Parathyroid adenoma (tissue), 2 donors: Measurements from ENCODE around the gene KHNYN.
A peak's percentile ranks its signal among the peaks of the same experiment; 100 is the strongest.

Experiments used
- H2AFZ ChIP-seq: fragments of 300-600 bp; sonication (generic); one replicate; pipeline ENCODE4 v1.7.0; 2017; ENCODE audit warnings: antibody characterized with exemption, mild to moderate bottlenecking
- H3K27ac ChIP-seq: fragments of 300-600 bp; sonication (generic); one replicate; pipeline ENCODE4 v1.7.0; 2017
- H3K27me3 ChIP-seq: fragments of 300-600 bp; sonication (generic); one replicate; pipeline ENCODE4 v1.7.0; 2017; ENCODE audit warnings: low read length; ENCODE audit not compliant: control insufficient read depth, insufficient read depth
- H3K36me3 ChIP-seq: fragments of 300-600 bp; sonication (generic); one replicate; pipeline ENCODE4 v1.7.0; 2017; ENCODE audit warnings: low read length; ENCODE audit not compliant: control insufficient read depth, insufficient read depth
- H3K4me1 ChIP-seq: fragments of 300-600 bp; sonication (generic); one replicate; pipeline ENCODE4 v1.7.0; 2017; ENCODE audit warnings: control low read depth
- H3K4me2 ChIP-seq: fragments of 300-600 bp; sonication (generic); one replicate; pipeline ENCODE4 v1.7.0; 2017; ENCODE audit warnings: low read length
- H3K4me3 ChIP-seq: fragments of 300-600 bp; sonication (generic); one replicate; pipeline ENCODE4 v1.7.0; 2017; ENCODE audit warnings: low read depth, low read length
- H3K79me2 ChIP-seq: fragments of 300-600 bp; sonication (generic); one replicate; pipeline ENCODE4 v1.7.0; 2017; ENCODE audit warnings: control low read depth
- H3K9ac ChIP-seq: fragments of 300-600 bp; sonication (generic); one replicate; pipeline ENCODE4 v1.7.0; 2017; ENCODE audit warnings: mild to moderate bottlenecking
- H3K9me3 ChIP-seq: fragments of 300-600 bp; sonication (generic); one replicate; pipeline ENCODE4 v1.7.0; 2017; ENCODE audit warnings: low read length; ENCODE audit not compliant: control insufficient read depth
- CTCF ChIP-seq: fragments of 300-600 bp; sonication (generic); IDR thresholded peaks from one replicate; pipeline ENCODE4 v1.7.0; 2017; ENCODE audit warnings: antibody characterized with exemption, mild to moderate bottlenecking
- donor health status: primary hyperparathyroidism.

Gene KHNYN

GRCh38 chr14:24437020-24437735 lies 7.4 kb downstream of the KHNYN start:
- Histone ChIP-seq H3K4me1 (peaks cover 8% of the 10 kb centered on the region), H3K9ac (no peak overlapping the region), H2AFZ (no peak overlapping the region), H3K27me3 (no peaks in the 10 kb centered on the region), H3K9me3 (no peaks in the 10 kb centered on the region), H3K36me3 (no peaks in the 10 kb centered on the region), H3K4me3 (no peak overlapping the region), H3K27ac (peak overlapping the region; percentile 45), H3K4me2 (no peak overlapping the region), H3K79me2 (no peaks in the 10 kb centered on the region)
- no peak for TF ChIP-seq CTCF

DNA sequence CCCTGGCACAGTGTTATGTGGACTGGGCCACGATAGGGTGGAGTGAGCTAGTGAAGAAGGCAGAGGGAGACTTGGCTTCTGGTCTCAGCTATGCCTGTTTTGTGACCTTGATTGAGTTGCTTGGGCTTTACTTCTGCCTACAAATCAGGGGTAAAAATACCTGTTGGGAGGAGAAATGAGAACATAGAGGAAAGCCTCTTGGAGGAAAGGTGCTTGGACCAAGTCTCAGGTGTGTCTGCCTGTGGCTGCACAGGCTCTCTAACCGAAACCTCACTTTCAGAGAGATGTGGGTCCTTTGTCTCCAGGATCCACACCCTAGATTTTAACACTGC lies 7.9 kb downstream of the KHNYN start:
- H2AFZ ChIP-seq, result no peak overlapping the region
- H3K36me3 ChIP-seq, result no peaks in the 10 kb centered on the region
- no peak overlapping the region for H3K9ac ChIP-seq
- H3K4me1 ChIP-seq, result peaks cover 8% of the 10 kb centered on the region
- H3K27ac ChIP-seq, result peak overlapping the region; percentile 45
- H3K79me2 ChIP-seq, result no peaks in the 10 kb centered on the region
- H3K4me2 ChIP-seq, result no peak overlapping the region
- H3K4me3 ChIP-seq, result no peak overlapping the region
- no peak for TF ChIP-seq CTCF
- H3K27me3 ChIP-seq, result no peaks in the 10 kb centered on the region
- no peaks in the 10 kb centered on the region for H3K9me3 ChIP-seq

- no peaks in the 10 kb centered on the region for H3K9me3 ChIP-seq
- H3K36me3 ChIP-seq, result no peaks in the 10 kb centered on the region
- no peak for TF ChIP-seq CTCF
- H3K79me2 ChIP-seq, result no peaks in the 10 kb centered on the region
- H3K9ac ChIP-seq, result no peak overlapping the region
- H3K27me3 ChIP-seq, result no peaks in the 10 kb centered on the region
- H2AFZ ChIP-seq, result no peak overlapping the region
- no peak overlapping the region for H3K27ac ChIP-seq
- peaks cover 8% of the 10 kb centered on the region for H3K4me1 ChIP-seq
- no peak overlapping the region for H3K4me3 ChIP-seq
- H3K4me2 ChIP-seq, result no peak overlapping the region
These were observed 8.7 kb downstream of the KHNYN start for GRCh38 chr14:24438223-24439097.

DNA sequence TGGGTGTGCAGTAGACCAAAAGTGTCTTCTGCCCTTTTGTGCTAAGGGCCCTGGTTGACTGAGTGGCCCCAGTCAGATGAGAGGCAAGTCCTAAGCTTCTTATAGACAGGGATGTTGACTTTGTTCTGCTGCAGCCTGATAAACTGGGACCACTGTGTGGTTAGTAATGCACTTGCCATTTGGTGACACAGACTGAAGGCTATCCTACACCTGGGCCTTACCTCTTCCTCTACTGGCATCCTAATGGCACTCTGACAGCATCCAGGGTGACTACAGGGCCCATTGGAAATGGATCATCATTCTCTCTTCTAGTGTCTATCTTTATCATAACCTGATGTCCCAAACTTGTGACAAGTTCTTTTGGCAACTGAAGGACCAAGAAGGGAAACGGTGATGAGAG lies 9.5 kb downstream of the KHNYN start:
- no peak for TF ChIP-seq CTCF
- H2AFZ ChIP-seq, result no peak overlapping the region
- H3K27ac ChIP-seq, result no peak overlapping the region
- H3K4me3 ChIP-seq, result no peak overlapping the region
- no peak overlapping the region for H3K9ac ChIP-seq
- peaks cover 8% of the 10 kb centered on the region for H3K4me1 ChIP-seq
- no peak overlapping the region for H3K4me2 ChIP-seq
- H3K9me3 ChIP-seq, result no peaks in the 10 kb centered on the region
- H3K36me3 ChIP-seq, result no peaks in the 10 kb centered on the region
- H3K27me3 ChIP-seq, result no peaks in the 10 kb centered on the region
- H3K79me2 ChIP-seq, result no peaks in the 10 kb centered on the region
